ENCODE data around the gene LIN7B. TPM values are rescaled to one million over a fixed set of nuclear protein-coding genes. Genes with fewer than 3 reads are reported as not detected.
A peak's percentile ranks its signal among the peaks of the same experiment; 100 is the strongest.

LIN7B gene
- total and polyA plus RNA-seq, 9 of the 15 experiments (the other 6 are each of a cell fraction or from before 2014, with no cell fraction given): 0.89 to 15.7 (median 4.0) TPM

DNA sequence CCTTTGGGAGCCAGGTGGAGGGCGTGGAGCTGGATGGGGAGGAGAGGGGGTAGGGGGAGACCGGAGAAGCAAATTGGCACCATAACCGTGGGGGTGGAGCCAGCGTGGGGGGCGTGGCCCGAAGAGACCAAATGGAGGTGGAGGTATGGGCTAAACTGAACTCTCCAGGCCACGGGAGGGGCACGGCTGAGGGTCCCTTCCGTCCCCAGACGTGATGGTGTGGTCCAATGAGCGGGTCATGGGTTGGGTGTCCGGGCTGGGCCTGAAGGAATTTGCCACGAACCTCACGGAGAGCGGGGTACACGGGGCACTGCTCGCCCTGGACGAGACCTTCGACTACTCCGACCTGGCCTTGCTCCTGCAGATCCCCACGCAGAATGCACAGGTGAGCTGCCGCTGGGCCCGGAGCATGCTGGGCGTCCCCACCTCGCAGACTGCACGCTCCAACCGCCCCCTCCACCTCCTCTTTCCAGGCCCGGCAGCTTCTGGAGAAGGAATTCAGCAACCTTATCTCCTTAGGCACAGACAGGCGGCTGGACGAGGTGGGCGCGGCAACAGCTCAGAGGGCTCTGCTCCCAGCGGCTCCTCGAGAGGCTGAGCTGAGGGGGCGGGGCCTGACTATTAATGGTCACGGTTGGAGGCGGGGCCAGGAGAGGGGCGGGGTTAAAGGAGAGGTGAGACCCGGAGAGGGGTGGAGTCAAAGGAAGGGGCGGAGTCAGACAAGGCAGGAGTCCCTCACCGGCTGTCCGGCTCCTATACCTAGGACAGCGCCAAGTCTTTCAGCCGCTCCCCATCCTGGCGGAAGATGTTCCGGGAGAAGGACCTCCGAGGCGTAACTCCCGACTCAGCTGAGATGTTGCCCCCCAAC lies 34.8 kb downstream of the LIN7B start (continued):
- TF ChIP-seq ELK3 (CRISPR knock-in tag; IDR thresholded peaks at IDR 0.05): no peak
- no peak for TF ChIP-seq FOXM1 (IDR thresholded peaks at IDR 0.05; ENCODE audit: low read depth)
- no peak; the same call in 1 of the 2 replicates for TF ChIP-seq FOXM1 (CRISPR knock-in tag; IDR thresholded peaks at IDR 0.05; ENCODE audit: low read depth)
- TF ChIP-seq RBM15 (IDR thresholded peaks at IDR 0.05; ENCODE audit: insufficient read depth, low read length): no peak
- TF ChIP-seq, protein P1, sequence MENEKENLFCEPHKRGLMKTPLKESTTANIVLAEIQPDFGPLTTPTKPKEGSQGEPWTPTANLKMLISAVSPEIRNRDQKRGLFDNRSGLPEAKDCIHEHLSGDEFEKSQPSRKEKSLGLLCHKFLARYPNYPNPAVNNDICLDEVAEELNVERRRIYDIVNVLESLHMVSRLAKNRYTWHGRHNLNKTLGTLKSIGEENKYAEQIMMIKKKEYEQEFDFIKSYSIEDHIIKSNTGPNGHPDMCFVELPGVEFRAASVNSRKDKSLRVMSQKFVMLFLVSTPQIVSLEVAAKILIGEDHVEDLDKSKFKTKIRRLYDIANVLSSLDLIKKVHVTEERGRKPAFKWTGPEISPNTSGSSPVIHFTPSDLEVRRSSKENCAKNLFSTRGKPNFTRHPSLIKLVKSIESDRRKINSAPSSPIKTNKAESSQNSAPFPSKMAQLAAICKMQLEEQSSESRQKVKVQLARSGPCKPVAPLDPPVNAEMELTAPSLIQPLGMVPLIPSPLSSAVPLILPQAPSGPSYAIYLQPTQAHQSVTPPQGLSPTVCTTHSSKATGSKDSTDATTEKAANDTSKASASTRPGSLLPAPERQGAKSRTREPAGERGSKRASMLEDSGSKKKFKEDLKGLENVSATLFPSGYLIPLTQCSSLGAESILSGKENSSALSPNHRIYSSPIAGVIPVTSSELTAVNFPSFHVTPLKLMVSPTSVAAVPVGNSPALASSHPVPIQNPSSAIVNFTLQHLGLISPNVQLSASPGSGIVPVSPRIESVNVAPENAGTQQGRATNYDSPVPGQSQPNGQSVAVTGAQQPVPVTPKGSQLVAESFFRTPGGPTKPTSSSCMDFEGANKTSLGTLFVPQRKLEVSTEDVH (IDR thresholded peaks at IDR 0.05; ENCODE audit: low read depth, partially characterized antibody): no peak
- no peak for TF ChIP-seq TCF7 (IDR thresholded peaks at IDR 0.05; ENCODE audit: borderline replicate concordance)
- peak; percentile 16; the same call in 1 of the 2 replicates for TF ChIP-seq PML (IDR thresholded peaks at IDR 0.05; ENCODE audit: low read length)
- TF ChIP-seq XRCC3 (IDR thresholded peaks at IDR 0.05): no peak
- peak; percentile 44; the same call in 1 of the 2 replicates for TF ChIP-seq NCOA1 (IDR thresholded peaks at IDR 0.05; ENCODE audit: low read depth)
- TF ChIP-seq POLR2AphosphoS2 (IDR thresholded peaks at IDR 0.05; ENCODE audit: low read length): peak; percentile 37; the same call in 1 of the 2 replicates
- no peak for TF ChIP-seq ZNF57 (CRISPR knock-in tag; IDR thresholded peaks at IDR 0.05)
- TF ChIP-seq TGIF2 (CRISPR knock-in tag; IDR thresholded peaks at IDR 0.05): no peak
- TF ChIP-seq ATF7 (IDR thresholded peaks at IDR 0.05): peak; percentile 80
- TF ChIP-seq E2F3 (CRISPR knock-in tag; IDR thresholded peaks at IDR 0.05): no peak
- TF ChIP-seq RBFOX2 (IDR thresholded peaks at IDR 0.05; ENCODE audit: low read depth, low read length): peak; percentile 68
- TF ChIP-seq RREB1 (CRISPR knock-in tag; IDR thresholded peaks at IDR 0.05): peak; percentile 50; the same call in 1 of the 2 replicates
- no peak for TF ChIP-seq CREB5 (CRISPR knock-in tag; IDR thresholded peaks at IDR 0.05)
